OCI-LY7 (cell line): ENCODE measurements around the gene AGXT2. TPM values are rescaled to one million over a fixed set of nuclear protein-coding genes. Genes with fewer than 3 reads are reported as not detected.

Experiments
- BruUV-seq: library from RNA; stranded (reverse); fragments of 400-500 nt; replicated peaks from 2 replicates; lab custom pipeline; 2021; lab: Mats Ljungman, UMichigan
- CTCF ChIA-PET: fragments of 300-600 bp; sonication (Branson Sonifier 250); formaldehyde crosslinking; loops from one replicate; lab custom pipeline; 2022; ENCODE audit warnings: antibody characterized with exemption; ENCODE audit not compliant: unreplicated experiment; lab: Charles Lee
- POLR2A ChIA-PET: fragments of 300-600 bp; sonication (Branson Sonifier 250); formaldehyde crosslinking; loops from one replicate; lab custom pipeline; 2022; ENCODE audit warnings: antibody characterized with exemption; lab: Charles Lee
- DNase-seq: peaks from one replicate; pipeline ENCODE4 v3.0.0-alpha.2; 2015; ENCODE audit warnings: low spot score
- H2AFZ ChIP-seq: fragments of 200-600 bp; sonication (generic), shearing (Covaris generic); 2 replicates; pipeline ENCODE4 v1.6.1; 2014; ENCODE audit warnings: mild to moderate bottlenecking, antibody characterized with exemption, low read length, moderate library complexity
- H3K27ac ChIP-seq: fragments of 200-600 bp; sonication (generic); 2 replicates; pipeline ENCODE4 v1.5.1; 2014; ENCODE audit warnings: mixed run types, low read depth, mild to moderate bottlenecking, moderate library complexity, low read length, inconsistent platforms; ENCODE audit not compliant: poor library complexity, severe bottlenecking
- H3K36me3 ChIP-seq: fragments of 200-600 bp; sonication (generic); 2 replicates; pipeline ENCODE4 v1.6.1; 2014; ENCODE audit warnings: mild to moderate bottlenecking, antibody characterized with exemption, low read length, moderate library complexity, mixed read lengths; ENCODE audit not compliant: insufficient read depth
- H3K4me1 ChIP-seq: fragments of 200-600 bp; sonication (generic); 2 replicates; pipeline ENCODE4 v1.5.1; 2014; ENCODE audit warnings: mild to moderate bottlenecking, low read length; ENCODE audit not compliant: insufficient read depth, poor library complexity, severe bottlenecking
- H3K4me2 ChIP-seq: fragments of 200-600 bp; sonication (generic); 2 replicates; pipeline ENCODE4 v1.6.1; 2014; ENCODE audit warnings: mild to moderate bottlenecking, low read length
- H3K4me3 ChIP-seq: fragments of 200-600 bp; sonication (generic); 2 replicates; pipeline ENCODE4 v1.5.1; 2014; ENCODE audit warnings: mild to moderate bottlenecking, low read depth, low read length; ENCODE audit not compliant: poor library complexity, severe bottlenecking
- H3K79me2 ChIP-seq: fragments of 200-600 bp; sonication (generic); 2 replicates; pipeline ENCODE4 v1.6.1; 2016; ENCODE audit warnings: low read depth, mild to moderate bottlenecking, low read length, moderate library complexity, mixed read lengths; ENCODE audit not compliant: insufficient read depth
- H3K9me2 ChIP-seq: fragments of 200-600 bp; sonication (generic); 2 replicates; pipeline ENCODE4 v1.6.1; 2016; ENCODE audit warnings: mild to moderate bottlenecking, low read length, mixed read lengths; ENCODE audit not compliant: insufficient read depth
- H3K9me3 ChIP-seq: fragments of 200-600 bp; sonication (generic); 2 replicates; pipeline ENCODE4 v1.6.1; 2014; ENCODE audit warnings: mild to moderate bottlenecking, mixed run types, low read length, mixed read lengths
- H4K20me1 ChIP-seq: fragments of 200-600 bp; sonication (generic); 2 replicates; pipeline ENCODE4 v1.6.1; 2014; ENCODE audit warnings: mild to moderate bottlenecking, antibody characterized with exemption, low read length, moderate library complexity, mixed read lengths; ENCODE audit not compliant: insufficient read depth
- CTCF ChIP-seq: fragments of 200-600 bp; sonication (generic); conservative IDR thresholded peaks from 2 replicates; pipeline ENCODE4 v1.5.1; 2014; ENCODE audit warnings: mild to moderate bottlenecking, antibody characterized with exemption, low read length, moderate library complexity, mixed read lengths
- EZH2phosphoT487 ChIP-seq: fragments of 200-600 bp; sonication (generic); IDR thresholded peaks from 2 replicates; pipeline ENCODE4 v1.6.1; 2018; ENCODE audit warnings: low read depth, borderline replicate concordance, mild to moderate bottlenecking, mixed run types, antibody characterized with exemption, low read length, moderate library complexity, mixed read lengths
- intact Hi-C: fragments of 100-400 bp; cut with micrococcal nuclease; formaldehyde crosslinking; loops from one replicate; pipeline ENCODE4 v1.10.0; 2022; ENCODE audit not compliant: unreplicated experiment
- total RNA-seq, 2 experiments: library from RNA; depleted of rRNA in 1 of 2; stranded (reverse); fragments of >200 nt in 1 of 2; shearing (Covaris generic) in 1 of 2; gene quantifications; 2 replicates each; pipeline ENCODE4 v1.2.3, GENCODE V29; 2014 to 2022

Gene AGXT2
- total RNA-seq, 2 experiments from 2014 or later: not detected

DNA sequence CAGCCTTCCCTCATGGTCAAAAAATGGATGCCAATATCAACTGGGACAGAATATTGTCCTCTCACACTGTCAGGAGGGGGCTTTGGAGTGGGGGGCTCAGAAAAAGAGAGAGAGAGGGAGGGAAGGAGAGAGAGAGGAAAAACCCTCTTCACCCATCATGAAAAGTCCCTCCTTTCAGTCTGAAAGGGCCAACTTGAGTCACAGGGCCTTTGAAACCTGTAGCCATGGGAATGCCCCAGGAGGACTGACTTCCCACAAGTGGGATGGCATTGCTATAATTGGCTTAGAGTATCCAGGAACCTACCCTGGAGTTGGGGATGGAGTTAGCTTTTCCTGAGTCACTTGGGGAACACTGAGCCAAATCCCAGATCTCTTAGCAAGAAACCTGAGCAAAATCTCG lies 77.2 kb downstream of the AGXT2 start:
- ChIA-PET CTCF (no interaction called here), POLR2A (no interaction called here)
- H3K27ac ChIP-seq: no peak overlapping the region
- H3K4me2 ChIP-seq: no peak overlapping the region
- BruUV-seq: no TSS peak
- DNase-seq: no peak
- H3K4me1 ChIP-seq: no peaks in the 10 kb centered on the region
- intact Hi-C loops: no loop called here
- H3K9me2 ChIP-seq: no peaks in the 10 kb centered on the region
- no peaks in the 10 kb centered on the region for H3K9me3 ChIP-seq
- TF ChIP-seq CTCF: no peak
- TF ChIP-seq EZH2phosphoT487: no peak
- H2AFZ ChIP-seq: no peak overlapping the region
- H3K79me2 ChIP-seq: no peaks in the 10 kb centered on the region
- H3K36me3 ChIP-seq: no peaks in the 10 kb centered on the region
- no peaks in the 10 kb centered on the region for H4K20me1 ChIP-seq
- H3K4me3 ChIP-seq: no peak overlapping the region

DNA sequence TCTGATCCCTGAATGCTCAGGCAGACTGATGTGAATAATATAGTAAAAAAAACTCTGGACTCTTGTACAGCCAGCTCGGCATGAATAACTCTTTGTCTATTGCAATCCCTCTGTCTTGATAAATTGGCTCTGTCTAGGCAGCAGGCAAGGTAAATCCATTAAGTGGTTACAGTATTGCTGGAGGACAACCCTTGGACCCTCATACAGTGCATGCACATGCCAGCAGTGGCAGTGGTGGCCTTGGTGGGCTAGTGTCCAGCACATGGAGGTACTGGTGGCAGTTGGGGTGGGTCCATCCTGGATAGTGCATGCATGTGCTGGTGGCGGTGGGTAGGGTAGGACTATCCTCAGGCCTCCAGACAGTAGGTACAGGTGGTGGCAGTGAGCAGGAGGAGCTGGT lies 79.5 kb downstream of the AGXT2 start:
- Histone ChIP-seq H3K4me2 (no peak overlapping the region), H3K4me1 (no peaks in the 10 kb centered on the region), H4K20me1 (no peaks in the 10 kb centered on the region), H3K36me3 (no peaks in the 10 kb centered on the region), H3K9me3 (no peaks in the 10 kb centered on the region), H3K27ac (no peak overlapping the region), H2AFZ (no peak overlapping the region), H3K4me3 (no peak overlapping the region), H3K9me2 (no peaks in the 10 kb centered on the region), H3K79me2 (no peaks in the 10 kb centered on the region)
- no TSS peak for BruUV-seq
- TF ChIP-seq CTCF: no peak
- TF ChIP-seq EZH2phosphoT487: no peak
- ChIA-PET CTCF (no interaction called here), POLR2A (no interaction called here)
- no peak for DNase-seq
- intact Hi-C loops: no loop called here

DNA sequence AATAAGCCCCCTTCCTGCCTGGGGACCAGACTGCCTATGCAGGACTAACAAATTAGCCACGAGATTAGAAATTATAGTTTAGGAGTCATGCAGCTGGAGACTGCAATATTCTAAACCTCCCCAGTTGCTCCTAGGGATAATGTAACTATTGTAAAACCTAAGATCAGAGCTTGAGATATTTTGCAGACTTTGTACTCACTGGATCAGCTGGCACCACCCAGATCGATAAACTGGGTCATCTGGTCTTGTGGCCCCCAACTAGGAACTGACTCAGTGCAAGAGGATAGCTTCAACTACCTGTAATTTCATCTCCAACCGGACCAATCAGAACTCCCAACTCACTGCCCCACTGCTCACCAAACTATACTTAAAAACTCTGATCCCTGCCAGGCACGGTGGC lies 80.2 kb downstream of the AGXT2 start:
- H3K4me3 ChIP-seq: no peak overlapping the region
- TF ChIP-seq EZH2phosphoT487 (no peak), CTCF (no peak)
- DNase-seq: no peak
- ChIA-PET POLR2A (no interaction called here), CTCF (no interaction called here)
- intact Hi-C loops: no loop called here
- no peaks in the 10 kb centered on the region for H3K4me1 ChIP-seq
- no peaks in the 10 kb centered on the region for H3K36me3 ChIP-seq
- no peaks in the 10 kb centered on the region for H3K9me3 ChIP-seq
- H3K9me2 ChIP-seq: no peaks in the 10 kb centered on the region
- no peak overlapping the region for H2AFZ ChIP-seq
- H3K27ac ChIP-seq: no peak overlapping the region
- BruUV-seq: no TSS peak
- no peaks in the 10 kb centered on the region for H4K20me1 ChIP-seq
- no peaks in the 10 kb centered on the region for H3K79me2 ChIP-seq
- no peak overlapping the region for H3K4me2 ChIP-seq
